MM.1S (cell line): ENCODE measurements around the gene FHL1.

ENCODE experiments used
- DNase-seq: peaks from one replicate; pipeline ENCODE4 v3.0.0-alpha.2; 2015
- H2AFZ ChIP-seq: fragments of 300-600 bp; sonication (generic); 2 replicates; pipeline ENCODE4 v1.6.0; 2016; ENCODE audit warnings: antibody characterized with exemption, low read length
- H3F3A ChIP-seq: fragments of 300-600 bp; sonication (generic); 2 replicates; pipeline ENCODE4 v1.6.1; 2016; ENCODE audit warnings: mild to moderate bottlenecking, antibody characterized with exemption, low read length, moderate library complexity, mixed read lengths; ENCODE audit not compliant: insufficient read depth
- H3K27ac ChIP-seq: fragments of 300-600 bp; sonication (generic); 2 replicates; pipeline ENCODE4 v1.5.1; 2016; ENCODE audit warnings: mild to moderate bottlenecking, low read length
- H3K27me3 ChIP-seq: fragments of 300-600 bp; sonication (generic); replicated peaks from 2 replicates; pipeline ENCODE4 v1.6.0; 2016; ENCODE audit warnings: low read length; ENCODE audit not compliant: insufficient read depth
- H3K36me3 ChIP-seq: fragments of 300-600 bp; sonication (generic); replicated peaks from 2 replicates; pipeline ENCODE4 v1.6.1; 2016; ENCODE audit warnings: mild to moderate bottlenecking, low read length, mixed read lengths; ENCODE audit not compliant: insufficient read depth
- H3K4me1 ChIP-seq: fragments of 300-600 bp; sonication (generic); 2 replicates; pipeline ENCODE4 v1.6.1; 2016; ENCODE audit warnings: low read length, mixed read lengths
- H3K4me2 ChIP-seq: fragments of 300-600 bp; sonication (generic); 2 replicates; pipeline ENCODE4 v1.6.0; 2016; ENCODE audit warnings: low read depth, low read length
- H3K4me3 ChIP-seq: fragments of 300-600 bp; sonication (generic); 2 replicates; pipeline ENCODE4 v1.5.1; 2016; ENCODE audit warnings: low read length, mixed read lengths
- H3K79me2 ChIP-seq: fragments of 300-600 bp; sonication (generic); 2 replicates; pipeline ENCODE4 v1.6.1; 2016; ENCODE audit warnings: mixed run types, low read length, mixed read lengths
- H3K9ac ChIP-seq: fragments of 300-600 bp; sonication (generic); 2 replicates; pipeline ENCODE4 v1.6.1; 2016; ENCODE audit warnings: low read length, mixed read lengths
- H3K9me2 ChIP-seq: fragments of 300-600 bp; sonication (generic); replicated peaks from 2 replicates; pipeline ENCODE4 v1.6.1; 2016; ENCODE audit warnings: mild to moderate bottlenecking, low read length, mixed read lengths; ENCODE audit not compliant: insufficient read depth
- H3K9me3 ChIP-seq: fragments of 300-600 bp; sonication (generic); replicated peaks from 2 replicates; pipeline ENCODE4 v1.6.1; 2016; ENCODE audit warnings: mild to moderate bottlenecking, low read length, mixed read lengths; ENCODE audit not compliant: insufficient read depth
- H4K20me1 ChIP-seq: fragments of 300-600 bp; sonication (generic); 2 replicates; pipeline ENCODE4 v1.6.1; 2016; ENCODE audit warnings: mild to moderate bottlenecking, low read length, moderate library complexity, mixed read lengths; ENCODE audit not compliant: insufficient read depth
- CTCF ChIP-seq: fragments of 300-600 bp; sonication (generic); IDR thresholded peaks from 2 replicates; pipeline ENCODE4 v1.5.1; 2016; ENCODE audit warnings: antibody characterized with exemption, low read length, mixed read lengths
- EZH2 ChIP-seq: fragments of 300-600 bp; sonication (generic); optimal IDR thresholded peaks from 2 replicates; pipeline ENCODE3; 2017; ENCODE audit warnings: low read depth, mild to moderate bottlenecking, antibody characterized with exemption, low read length, mixed read lengths
- EZH2phosphoT487 ChIP-seq: fragments of 300-600 bp; sonication (generic); IDR thresholded peaks from 2 replicates; pipeline ENCODE4 v1.6.1; 2018; ENCODE audit warnings: antibody characterized with exemption, low read length

FHL1 gene

GRCh38 chrX:136190038-136190713 is 42.8 kb downstream of the FHL1 start:
- no peak overlapping the region for H3K27ac ChIP-seq
- no peaks in the 10 kb centered on the region for H3K36me3 ChIP-seq
- H4K20me1 ChIP-seq = no peaks in the 10 kb centered on the region
- no peak overlapping the region for H3K4me2 ChIP-seq
- peaks cover 9% of the 10 kb centered on the region; the same call in 1 of the 2 replicates for H3K79me2 ChIP-seq
- no peaks in the 10 kb centered on the region for H3K4me1 ChIP-seq
- no peaks in the 10 kb centered on the region for H3F3A ChIP-seq
- no peak overlapping the region for H3K9ac ChIP-seq
- H3K9me3 ChIP-seq = no peaks in the 10 kb centered on the region
- no peak overlapping the region for H3K4me3 ChIP-seq
- TF ChIP-seq CTCF (no peak), EZH2 (no peak), EZH2phosphoT487 (no peak)
- no peak overlapping the region for H2AFZ ChIP-seq
- no peaks in the 10 kb centered on the region for H3K27me3 ChIP-seq
- H3K9me2 ChIP-seq = no peaks in the 10 kb centered on the region
- no peak for DNase-seq

DNA sequence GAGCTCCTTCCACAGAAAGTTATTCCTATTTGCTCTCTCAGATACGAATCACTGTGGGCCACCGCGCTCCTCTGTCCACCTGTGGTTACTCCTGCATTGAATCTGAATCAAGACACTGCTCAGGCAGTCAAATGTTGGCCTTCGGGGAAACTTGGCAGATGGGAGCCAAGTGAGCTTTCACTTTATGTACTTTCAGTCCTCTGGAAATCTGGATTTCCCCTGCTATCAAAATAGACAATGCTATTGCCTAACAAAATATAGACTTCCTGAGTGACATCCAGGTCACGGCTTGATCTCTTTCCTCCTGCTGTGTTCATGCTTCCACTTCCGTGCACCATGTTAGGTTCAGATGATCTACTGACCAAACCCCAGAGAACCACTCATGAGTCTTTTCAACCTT is 43.8 kb downstream of the FHL1 start:
- no peak overlapping the region for H3K4me2 ChIP-seq
- no peak overlapping the region for H3K27ac ChIP-seq

DNA sequence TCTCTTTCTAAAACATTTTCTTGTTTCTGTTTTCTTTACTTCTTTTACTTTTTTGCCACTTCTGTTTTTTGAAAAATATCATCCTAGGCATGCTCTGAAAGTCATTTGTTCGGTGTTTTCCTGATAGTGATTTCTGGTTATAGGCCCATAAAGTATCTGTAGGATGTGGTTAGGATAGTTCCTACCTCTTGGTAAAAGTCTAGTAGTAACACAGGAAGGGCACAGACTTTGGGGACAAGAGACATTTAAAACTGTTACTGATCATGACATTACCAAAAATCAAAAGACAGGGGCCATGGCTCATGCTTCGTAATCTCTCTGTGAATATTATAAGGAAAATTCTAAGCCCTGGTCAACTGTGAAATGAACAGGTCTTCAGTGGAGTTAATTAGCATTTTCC is 44.8 kb downstream of the FHL1 start:
- H3K4me3 ChIP-seq = no peak overlapping the region
- H2AFZ ChIP-seq = no peak overlapping the region
- no peak overlapping the region for H3K27ac ChIP-seq
- no peaks in the 10 kb centered on the region for H3K4me1 ChIP-seq
- H3K79me2 ChIP-seq = peaks cover 9% of the 10 kb centered on the region; the same call in 1 of the 2 replicates
- H3K27me3 ChIP-seq = no peaks in the 10 kb centered on the region
- H3K9me2 ChIP-seq = no peaks in the 10 kb centered on the region
- no peak for TF ChIP-seq CTCF
- TF ChIP-seq EZH2 = no peak
- TF ChIP-seq EZH2phosphoT487 = no peak
- no peaks in the 10 kb centered on the region for H3K36me3 ChIP-seq
- H4K20me1 ChIP-seq = no peaks in the 10 kb centered on the region
- H3K9me3 ChIP-seq = no peaks in the 10 kb centered on the region
- no peak for DNase-seq
- H3F3A ChIP-seq = no peaks in the 10 kb centered on the region
- H3K4me2 ChIP-seq = no peak overlapping the region
- no peak overlapping the region for H3K9ac ChIP-seq

More for the DNA sequence above, 43.8 kb downstream of the FHL1 start:
- Histone ChIP-seq H4K20me1 (no peaks in the 10 kb centered on the region), H3K9me2 (no peaks in the 10 kb centered on the region), H3F3A (no peaks in the 10 kb centered on the region), H2AFZ (no peak overlapping the region), H3K27me3 (no peaks in the 10 kb centered on the region), H3K9me3 (no peaks in the 10 kb centered on the region), H3K79me2 (peaks cover 9% of the 10 kb centered on the region; the same call in 1 of the 2 replicates), H3K36me3 (no peaks in the 10 kb centered on the region), H3K4me1 (no peaks in the 10 kb centered on the region), H3K9ac (no peak overlapping the region), H3K4me3 (no peak overlapping the region)
- TF ChIP-seq EZH2phosphoT487 = no peak
- no peak for TF ChIP-seq EZH2
- TF ChIP-seq CTCF = no peak
- no peak for DNase-seq
